HepG2 (cell line): ENCODE results near the gene CDKN2AIP. TPM values are rescaled to one million over a fixed set of nuclear protein-coding genes. Genes with fewer than 3 reads are reported as not detected.
A peak's percentile ranks its signal among the peaks of the same experiment; 100 is the strongest.

Source experiments
- CBX5 ChIP-seq: sonication (generic); formaldehyde crosslinking; IDR thresholded peaks from 2 replicates; pipeline ENCODE4 v1.4.0; 2020; ENCODE audit warnings: missing genetic modification reagents, borderline replicate concordance
- FOSL1 ChIP-seq: sonication (generic); formaldehyde crosslinking; IDR thresholded peaks from 2 replicates; pipeline ENCODE4 v1.9.0; 2021; ENCODE audit warnings: missing genetic modification reagents, borderline replicate concordance
- KLF16 ChIP-seq, 2 experiments: sonication (generic) in 1 of 2; formaldehyde crosslinking in 1 of 2; IDR thresholded peaks; 2 replicates each; pipeline versions ENCODE4 v1.6.1 to v1.8.0; 2016 to 2023; ENCODE audit warnings: missing genetic modification reagents in 2 of 2, missing compliant biosample characterization in 1 of 2
- MEF2D ChIP-seq: sonication (generic); formaldehyde crosslinking; IDR thresholded peaks from 2 replicates; pipeline ENCODE4 v1.5.1; 2020; ENCODE audit warnings: mild to moderate bottlenecking, missing genetic modification reagents
- NKX3-1 ChIP-seq: sonication (generic); formaldehyde crosslinking; IDR thresholded peaks from 2 replicates; pipeline ENCODE4 v1.5.0; 2020; ENCODE audit warnings: missing genetic modification reagents
- NR2C2 ChIP-seq: sonication (generic); formaldehyde crosslinking; IDR thresholded peaks from 2 replicates; pipeline ENCODE4 v1.4.0; 2020; ENCODE audit warnings: missing genetic modification reagents, mild to moderate bottlenecking, moderate library complexity, borderline replicate concordance
- NR2F2 ChIP-seq: IDR thresholded peaks from 2 replicates; pipeline ENCODE4 v1.6.1; 2012; ENCODE audit warnings: low read depth, inconsistent platforms, borderline replicate concordance
- PAX8 ChIP-seq: sonication (generic); formaldehyde crosslinking; IDR thresholded peaks from 2 replicates; pipeline ENCODE4 v1.8.0; 2022; ENCODE audit warnings: mild to moderate bottlenecking, missing genetic modification reagents, borderline replicate concordance
- PCBP1 ChIP-seq: fragments of 200-400 bp; formaldehyde crosslinking; IDR thresholded peaks from 2 replicates; pipeline ENCODE4 v1.6.1; 2017; ENCODE audit warnings: mild to moderate bottlenecking, low read depth, low read length, borderline replicate concordance
- PHB2 ChIP-seq: fragments of 450-650 bp; IDR thresholded peaks from 2 replicates; pipeline ENCODE4 v1.6.1; 2018; ENCODE audit not compliant: partially characterized antibody
- PPARG ChIP-seq: conservative IDR thresholded peaks from 2 replicates; pipeline ENCODE4 v1.6.1; 2016; ENCODE audit warnings: missing biosample characterization, missing genetic modification reagents
- RELA ChIP-seq: sonication (generic); formaldehyde crosslinking; IDR thresholded peaks from 2 replicates; pipeline ENCODE4 v1.4.0; 2020; ENCODE audit warnings: missing genetic modification reagents
- SRF ChIP-seq: IDR thresholded peaks from 2 replicates; pipeline ENCODE4 v1.6.1; 2011; ENCODE audit warnings: mild to moderate bottlenecking, low read depth, low read length, moderate library complexity
- TMF1 ChIP-seq: sonication (generic); formaldehyde crosslinking; IDR thresholded peaks from 2 replicates; pipeline ENCODE4 v1.8.1; 2022; ENCODE audit warnings: low read depth, missing genetic modification reagents
- ZBTB1 ChIP-seq: sonication (generic); formaldehyde crosslinking; IDR thresholded peaks from 2 replicates; pipeline ENCODE4 v1.4.0; 2020; ENCODE audit warnings: missing genetic modification reagents, borderline replicate concordance
- ZEB1 ChIP-seq: IDR thresholded peaks from 2 replicates; pipeline ENCODE4 v1.6.1; 2012; ENCODE audit warnings: mild to moderate bottlenecking, low read depth, inconsistent platforms; ENCODE audit not compliant: insufficient replicate concordance
- ZNF10 ChIP-seq: sonication (generic); formaldehyde crosslinking; IDR thresholded peaks from 2 replicates; pipeline ENCODE4 v1.4.0; 2020; ENCODE audit warnings: mild to moderate bottlenecking, low read depth, missing genetic modification reagents, borderline replicate concordance
- ZNF30 ChIP-seq: sonication (generic); formaldehyde crosslinking; IDR thresholded peaks from 2 replicates; pipeline ENCODE4 v1.5.0; 2020; ENCODE audit warnings: mild to moderate bottlenecking, missing genetic modification reagents
- ZNF577 ChIP-seq: sonication (generic); formaldehyde crosslinking; IDR thresholded peaks from 2 replicates; pipeline ENCODE4 v1.4.0; 2020; ENCODE audit warnings: mild to moderate bottlenecking, low read depth, missing genetic modification reagents, borderline replicate concordance
- ZNF615 ChIP-seq: sonication (generic); formaldehyde crosslinking; IDR thresholded peaks from 2 replicates; pipeline ENCODE4 v1.5.0; 2020; ENCODE audit warnings: mild to moderate bottlenecking, missing genetic modification reagents, borderline replicate concordance
- polyA plus RNA-seq, 8 experiments: library from polyadenylated mRNA; depleted of rRNA in 3 of 8; stranded (reverse) in 7 of 8; unstranded in 1 of 8; fragments of >200 nt; fragmentation: Illumina TruSeq in 4 of 8; extraction: Trizol in 4 of 8; gene quantifications; 2 replicates each; pipeline versions ENCODE4 v1.2.1 to v1.2.3, GENCODE V29; 2011 to 2016; ENCODE audit warnings: low read depth in 4 of 8, missing spikeins in 1 of 8, mixed read lengths in 1 of 8; ENCODE audit not compliant: insufficient read depth in 1 of 8
- total RNA-seq, 5 experiments: library from RNA; depleted of rRNA; stranded (reverse); fragments of >200 nt; fragmentation: Illumina TruSeq; extraction: Trizol; gene quantifications; 2 replicates each; pipeline ENCODE4 v1.2.3, GENCODE V29; 2016; ENCODE audit warnings: low read depth in 1 of 5
- TF ChIP-seq, protein P1 (sequence below): sonication (generic); formaldehyde crosslinking; IDR thresholded peaks from 2 replicates; pipeline ENCODE4 v1.8.0; 2022; ENCODE audit warnings: missing genetic modification reagents, mild to moderate bottlenecking, moderate library complexity, borderline replicate concordance
- TF ChIP-seq, protein P2 (sequence below): IDR thresholded peaks from 2 replicates; pipeline ENCODE4 v1.6.1; 2018; ENCODE audit warnings: missing genetic modification reagents, mild to moderate bottlenecking, missing compliant biosample characterization
- TF ChIP-seq, protein P3 (sequence below): sonication (generic); formaldehyde crosslinking; conservative IDR thresholded peaks from 2 replicates; pipeline ENCODE4 v1.4.0; 2020; ENCODE audit warnings: missing genetic modification reagents

CDKN2AIP gene
- total and polyA plus RNA-seq, 2 of the 13 experiments (the other 11 are each of a cell fraction or from before 2014, with no cell fraction given): 17.0 to 18.7 TPM

DNA sequence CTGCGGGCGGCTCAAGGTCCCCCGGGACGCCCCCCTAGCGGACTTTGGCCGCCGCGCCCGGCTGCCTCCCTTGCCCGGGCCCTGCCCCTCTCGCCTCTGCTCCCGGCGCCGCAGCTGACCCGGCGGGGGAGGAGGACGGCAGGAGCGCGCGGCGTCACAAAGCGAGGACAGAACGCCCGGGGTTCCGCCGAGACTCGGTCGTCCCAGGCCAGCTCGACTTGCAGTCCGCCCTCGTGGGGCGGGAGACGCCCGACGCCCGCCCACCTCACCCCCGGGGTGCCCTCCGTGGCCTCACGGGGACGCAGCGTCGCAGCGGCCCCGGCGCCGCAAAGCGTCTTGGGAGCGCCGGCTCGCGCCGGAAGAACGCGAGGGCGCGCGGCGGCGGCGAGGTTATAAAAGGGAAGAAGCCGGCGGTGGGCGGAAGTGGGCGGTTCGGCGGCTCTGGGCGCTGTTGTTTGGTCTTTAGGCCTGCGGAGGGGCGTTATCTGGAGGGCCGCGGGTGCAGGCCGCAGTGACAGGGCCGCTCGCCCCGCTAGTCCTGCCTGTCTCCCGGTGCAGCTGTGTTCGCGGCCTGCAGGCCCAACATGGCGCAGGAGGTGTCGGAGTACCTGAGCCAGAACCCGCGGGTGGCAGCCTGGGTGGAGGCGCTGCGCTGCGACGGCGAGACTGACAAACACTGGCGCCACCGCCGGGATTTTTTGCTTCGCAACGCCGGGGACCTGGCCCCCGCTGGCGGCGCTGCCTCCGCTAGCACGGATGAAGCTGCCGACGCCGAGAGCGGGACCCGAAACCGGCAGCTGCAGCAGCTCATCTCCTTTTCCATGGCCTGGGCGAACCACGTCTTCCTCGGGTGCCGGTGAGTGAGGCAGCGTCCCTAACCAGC is at the start of gene CDKN2AIP (continued):
- TF ChIP-seq ZNF577 (CRISPR knock-in tag): no peak
- TF ChIP-seq ZBTB1 (CRISPR knock-in tag): no peak
- TF ChIP-seq TMF1 (CRISPR knock-in tag): 0 out of 2 replicates have a peak, but pooled peaks have one; percentile 66
- TF ChIP-seq, protein P1, sequence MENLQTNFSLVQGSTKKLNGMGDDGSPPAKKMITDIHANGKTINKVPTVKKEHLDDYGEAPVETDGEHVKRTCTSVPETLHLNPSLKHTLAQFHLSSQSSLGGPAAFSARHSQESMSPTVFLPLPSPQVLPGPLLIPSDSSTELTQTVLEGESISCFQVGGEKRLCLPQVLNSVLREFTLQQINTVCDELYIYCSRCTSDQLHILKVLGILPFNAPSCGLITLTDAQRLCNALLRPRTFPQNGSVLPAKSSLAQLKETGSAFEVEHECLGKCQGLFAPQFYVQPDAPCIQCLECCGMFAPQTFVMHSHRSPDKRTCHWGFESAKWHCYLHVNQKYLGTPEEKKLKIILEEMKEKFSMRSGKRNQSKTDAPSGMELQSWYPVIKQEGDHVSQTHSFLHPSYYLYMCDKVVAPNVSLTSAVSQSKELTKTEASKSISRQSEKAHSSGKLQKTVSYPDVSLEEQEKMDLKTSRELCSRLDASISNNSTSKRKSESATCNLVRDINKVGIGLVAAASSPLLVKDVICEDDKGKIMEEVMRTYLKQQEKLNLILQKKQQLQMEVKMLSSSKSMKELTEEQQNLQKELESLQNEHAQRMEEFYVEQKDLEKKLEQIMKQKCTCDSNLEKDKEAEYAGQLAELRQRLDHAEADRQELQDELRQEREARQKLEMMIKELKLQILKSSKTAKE (CRISPR knock-in tag): peak; percentile 73
- TF ChIP-seq PHB2: no peak
- 0 out of 2 replicates have a peak, but pooled peaks have one; percentile 9 for TF ChIP-seq PPARG
- TF ChIP-seq, protein P2, sequence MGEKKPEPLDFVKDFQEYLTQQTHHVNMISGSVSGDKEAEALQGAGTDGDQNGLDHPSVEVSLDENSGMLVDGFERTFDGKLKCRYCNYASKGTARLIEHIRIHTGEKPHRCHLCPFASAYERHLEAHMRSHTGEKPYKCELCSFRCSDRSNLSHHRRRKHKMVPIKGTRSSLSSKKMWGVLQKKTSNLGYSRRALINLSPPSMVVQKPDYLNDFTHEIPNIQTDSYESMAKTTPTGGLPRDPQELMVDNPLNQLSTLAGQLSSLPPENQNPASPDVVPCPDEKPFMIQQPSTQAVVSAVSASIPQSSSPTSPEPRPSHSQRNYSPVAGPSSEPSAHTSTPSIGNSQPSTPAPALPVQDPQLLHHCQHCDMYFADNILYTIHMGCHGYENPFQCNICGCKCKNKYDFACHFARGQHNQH (CRISPR knock-in tag): peak; percentile 78; the same call in 1 of the 2 replicates
- no peak for TF ChIP-seq ZNF615 (CRISPR knock-in tag)
- peak; percentile 81; the same call in 1 of the 2 replicates for TF ChIP-seq NR2C2
- TF ChIP-seq SRF: 0 out of 2 replicates have a peak, but pooled peaks have one; percentile 8
- peak; percentile 58; the same call in 1 of the 2 replicates for TF ChIP-seq RELA (CRISPR knock-in tag)
- peak; percentile 53; the same call in 1 of the 2 replicates for TF ChIP-seq ZNF30 (CRISPR knock-in tag)
- TF ChIP-seq KLF16 (CRISPR knock-in tag; IDR thresholded peaks at IDR 0.05): peak in 1 of 2 experiments; percentile 90; a peak in 2 of 4 replicates
- no peak for TF ChIP-seq NR2F2
- TF ChIP-seq, protein P3, sequence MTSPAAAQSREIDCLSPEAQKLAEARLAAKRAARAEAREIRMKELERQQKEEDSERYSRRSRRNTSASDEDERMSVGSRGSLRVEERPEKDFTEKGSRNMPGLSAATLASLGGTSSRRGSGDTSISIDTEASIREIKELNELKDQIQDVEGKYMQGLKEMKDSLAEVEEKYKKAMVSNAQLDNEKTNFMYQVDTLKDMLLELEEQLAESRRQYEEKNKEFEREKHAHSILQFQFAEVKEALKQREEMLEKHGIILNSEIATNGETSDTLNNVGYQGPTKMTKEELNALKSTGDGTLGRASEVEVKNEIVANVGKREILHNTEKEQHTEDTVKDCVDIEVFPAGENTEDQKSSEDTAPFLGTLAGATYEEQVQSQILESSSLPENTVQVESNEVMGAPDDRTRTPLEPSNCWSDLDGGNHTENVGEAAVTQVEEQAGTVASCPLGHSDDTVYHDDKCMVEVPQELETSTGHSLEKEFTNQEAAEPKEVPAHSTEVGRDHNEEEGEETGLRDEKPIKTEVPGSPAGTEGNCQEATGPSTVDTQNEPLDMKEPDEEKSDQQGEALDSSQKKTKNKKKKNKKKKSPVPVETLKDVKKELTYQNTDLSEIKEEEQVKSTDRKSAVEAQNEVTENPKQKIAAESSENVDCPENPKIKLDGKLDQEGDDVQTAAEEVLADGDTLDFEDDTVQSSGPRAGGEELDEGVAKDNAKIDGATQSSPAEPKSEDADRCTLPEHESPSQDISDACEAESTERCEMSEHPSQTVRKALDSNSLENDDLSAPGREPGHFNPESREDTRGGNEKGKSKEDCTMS: no peak
- no peak for TF ChIP-seq PAX8
- no peak for TF ChIP-seq ZNF10
- TF ChIP-seq FOSL1: no peak
- TF ChIP-seq PCBP1: no peak
- TF ChIP-seq CBX5 (CRISPR knock-in tag): peak; percentile 5; the same call in 1 of the 2 replicates
- peak; percentile 83; the same call in 1 of the 2 replicates for TF ChIP-seq MEF2D (CRISPR knock-in tag)
- TF ChIP-seq NKX3-1: no peak
- no peak for TF ChIP-seq ZEB1
